SK-N-SH (cell line): Measurements from ENCODE around the gene PTPN13. TPM values are rescaled to one million over a fixed set of nuclear protein-coding genes. Genes with fewer than 3 reads are reported as not detected.

Source experiments
- CTCF ChIA-PET: fragments of 300-600, 350-600 bp; formaldehyde crosslinking; extraction: SDS; loops from one replicate; lab custom pipeline; 2021; lab: Yijun Ruan, JAX
- POLR2A ChIA-PET: fragments of 350-600 bp; sonication (Branson Sonifier 250); formaldehyde crosslinking; extraction: SDS; loops from one replicate; lab custom pipeline; 2020; ENCODE audit warnings: antibody characterized with exemption, inconsistent platforms; lab: Yijun Ruan, JAX
- DNase-seq: peaks from one replicate; pipeline ENCODE4 v3.0.0; 2012
- H2AFZ ChIP-seq: fragments of 200-600 bp; sonication (generic); 2 replicates; pipeline ENCODE4 v1.8.1; 2016; ENCODE audit warnings: antibody characterized with exemption, mild to moderate bottlenecking, low read depth
- H3F3A ChIP-seq: fragments of 200-600 bp; sonication (generic); replicated peaks from 2 replicates; pipeline ENCODE3; 2016; ENCODE audit warnings: antibody characterized with exemption, mild to moderate bottlenecking; ENCODE audit not compliant: insufficient read depth
- H3K27ac ChIP-seq, 2 experiments: fragments of 200-500 bp in 1 of 2; fragments of 200-600 bp in 1 of 2; sonication (Bioruptor generic) in 1 of 2; sonication (generic), shearing (Covaris generic) in 1 of 2; 2 replicates each; pipeline versions ENCODE4 v1.5.1 to v1.6.1; 2014 to 2016; ENCODE audit warnings: low read depth in 2 of 2, inconsistent platforms in 1 of 2, low read length in 1 of 2, mild to moderate bottlenecking in 1 of 2, mixed read lengths in 1 of 2
- H3K27me3 ChIP-seq: fragments of 200-600 bp; sonication (generic), shearing (Covaris generic); 2 replicates; pipeline ENCODE4 v1.6.1; 2016; ENCODE audit warnings: mixed run types; ENCODE audit not compliant: insufficient read depth
- H3K36me3 ChIP-seq, 2 experiments: fragments of 200-500 bp in 1 of 2; fragments of 200-600 bp in 1 of 2; sonication (Bioruptor generic) in 1 of 2; sonication (generic) in 1 of 2; replicated peaks in 1 of 2; 2 replicates each; pipeline versions ENCODE3 to v1.5.1; 2014 to 2016; ENCODE audit warnings: low read length in 1 of 2, mild to moderate bottlenecking in 1 of 2; ENCODE audit not compliant: insufficient read depth in 2 of 2, control insufficient read depth in 1 of 2
- H3K4me1 ChIP-seq, 2 experiments: fragments of 200-500 bp in 1 of 2; fragments of 200-600 bp in 1 of 2; sonication (Bioruptor generic) in 1 of 2; sonication (generic), shearing (Covaris generic) in 1 of 2; 2 replicates each; pipeline versions ENCODE4 v1.5.1 to v1.6.1; 2014 to 2016; ENCODE audit warnings: low read depth in 1 of 2, low read length in 1 of 2, mixed run types in 1 of 2; ENCODE audit not compliant: insufficient read depth in 2 of 2, control insufficient read depth in 1 of 2
- H3K4me2 ChIP-seq: fragments of 200-600 bp; sonication (generic), shearing (Covaris generic); 2 replicates; pipeline ENCODE4 v1.6.1; 2017; ENCODE audit warnings: mixed run types
- H3K4me3 ChIP-seq, 2 experiments: fragments of 200-500 bp in 1 of 2; fragments of 200-600 bp in 1 of 2; sonication (Bioruptor generic) in 1 of 2; sonication (generic), shearing (Covaris generic) in 1 of 2; 2 replicates each; pipeline versions ENCODE4 v1.5.1 to v1.8.1; 2014 to 2016; ENCODE audit warnings: low read depth in 2 of 2, inconsistent platforms in 1 of 2, low read length in 1 of 2, mild to moderate bottlenecking in 1 of 2, mixed read lengths in 1 of 2, moderate library complexity in 1 of 2
- H3K79me2 ChIP-seq: fragments of 200-600 bp; sonication (generic); 2 replicates; pipeline ENCODE4 v1.8.1; 2017; ENCODE audit warnings: mild to moderate bottlenecking; ENCODE audit not compliant: insufficient read depth
- H3K9ac ChIP-seq: fragments of 200-600 bp; sonication (generic); 2 replicates; pipeline ENCODE4 v1.6.1; 2017; ENCODE audit warnings: mixed run types
- H3K9me2 ChIP-seq: fragments of 200-600 bp; sonication (generic); 2 replicates; pipeline ENCODE4 v1.6.1; 2017; ENCODE audit warnings: mixed run types
- H3K9me3 ChIP-seq: fragments of 200-600 bp; sonication (generic); 2 replicates; pipeline ENCODE4 v1.6.1; 2017; ENCODE audit warnings: mixed run types, mild to moderate bottlenecking, moderate library complexity
- H4K20me1 ChIP-seq: fragments of 200-600 bp; sonication (generic); 2 replicates; pipeline ENCODE4 v1.6.1; 2017; ENCODE audit warnings: mild to moderate bottlenecking, mixed run types; ENCODE audit not compliant: insufficient read depth
- FOSL2 ChIP-seq: IDR thresholded peaks from 2 replicates; pipeline ENCODE4 v1.4.0; 2012; ENCODE audit warnings: low read depth, mild to moderate bottlenecking, moderate library complexity, borderline replicate concordance
- IRF3 ChIP-seq: fragments of 150-350 bp; IDR thresholded peaks from 2 replicates; pipeline ENCODE4 v1.6.1; 2016; ENCODE audit warnings: mild to moderate bottlenecking, low read depth, low read length
- MAX ChIP-seq: IDR thresholded peaks from 2 replicates; pipeline ENCODE4 v1.4.0; 2012; ENCODE audit warnings: low read depth
- MXI1 ChIP-seq: IDR thresholded peaks from 2 replicates; pipeline ENCODE4 v1.6.1; 2012; ENCODE audit warnings: mild to moderate bottlenecking, low read depth, low read length, improper control_type of control experiment
- RAD21 ChIP-seq: IDR thresholded peaks from 2 replicates; pipeline ENCODE4 v1.6.1; 2012; ENCODE audit warnings: mild to moderate bottlenecking, low read length
- TAF1 ChIP-seq: IDR thresholded peaks from 2 replicates; pipeline ENCODE4 v1.6.1; 2012; ENCODE audit warnings: low read depth, mild to moderate bottlenecking, low read length, moderate library complexity, borderline replicate concordance
- TCF12 ChIP-seq: IDR thresholded peaks from 2 replicates; pipeline ENCODE4 v1.4.0; 2012
- TEAD4 ChIP-seq: IDR thresholded peaks from 2 replicates; pipeline ENCODE4 v1.4.0; 2012; ENCODE audit warnings: mild to moderate bottlenecking, borderline replicate concordance; ENCODE audit not compliant: insufficient read depth
- USF1 ChIP-seq: IDR thresholded peaks from 2 replicates; pipeline ENCODE4 v1.4.0; 2012; ENCODE audit warnings: low read depth, borderline replicate concordance
- WGBS: methylation state at CpG from one replicate; pipeline ENCODE4 v1.1.6; 2017; ENCODE audit warnings: low lambda C conversion rate; 5-methylcytosine and 5-hydroxymethylcytosine counted together
- polyA plus RNA-seq, 3 experiments: library from polyadenylated mRNA; depleted of rRNA; stranded (reverse); fragments of >200 nt; gene quantifications; 2 replicates each; pipeline ENCODE4 v1.2.3, GENCODE V29; 2012

PTPN13 gene
- polyA plus RNA-seq, 1 of the 3 experiments (the other 2 are of a cell fraction), result 5.5 TPM

- TF ChIP-seq IRF3, result no peak
- peak; percentile 35 for TF ChIP-seq RAD21
- TF ChIP-seq TEAD4, result 0 out of 2 replicates have a peak, but pooled peaks have one; percentile 43
- TF ChIP-seq TCF12, result peak; percentile 92
Measured at GRCh38 chr4:86594559-86595425, 677 bp downstream of the PTPN13 start (continued).

GRCh38 chr4:86595426-86595805, 1.3 kb downstream of the PTPN13 start:
- Histone ChIP-seq H3K27ac (peak overlapping the region; percentile 72 to 85), H3K9me2 (no peaks in the 10 kb centered on the region), H3K9ac (peak overlapping the region; percentile 71), H3K27me3 (no peaks in the 10 kb centered on the region), H3K9me3 (no peaks in the 10 kb centered on the region), H3K36me3 (no peaks in the 10 kb centered on the region), H3K4me3 (peak overlapping the region; percentile 72 to 77), H3K4me1 (peaks cover 9 to 15% of the 10 kb centered on the region in 2 experiments), H3F3A (peaks cover 33% of the 10 kb centered on the region), H3K79me2 (peaks cover 37% of the 10 kb centered on the region), H2AFZ (peak overlapping the region; percentile 93), H4K20me1 (peaks cover 3% of the 10 kb centered on the region; the same call in 1 of the 2 replicates), H3K4me2 (peak overlapping the region; percentile 74)
- WGBS, result 9% methylated on average over 9 of the region's 9 CpGs
- CTCF ChIA-PET, result interaction anchor here (0.8 to 4.0 kb wide), 7 partner anchors 12 to 504 kb away, joined by 3 to 18 read pairs (median 4); no protein-coding TSS in a partner anchor
- POLR2A ChIA-PET, result no interaction called here
- no peak for TF ChIP-seq MAX
- TF ChIP-seq MXI1, result 0 out of 2 replicates have a peak, but pooled peaks have one; percentile 5
- peak; percentile 12 for DNase-seq

GRCh38 chr4:86596807-86597206, 2.7 kb downstream of the PTPN13 start:
- TF ChIP-seq TAF1 (no peak), USF1 (no peak), FOSL2 (0 out of 2 replicates have a peak, but pooled peaks have one; percentile 10)
- Histone ChIP-seq H3K9me3 (no peaks in the 10 kb centered on the region), H3K36me3 (no peaks in the 10 kb centered on the region), H3K9ac (no peak overlapping the region), H3K27ac (no peak overlapping the region; a peak in 1 of 4 replicates), H3F3A (peaks cover 33% of the 10 kb centered on the region), H3K27me3 (no peaks in the 10 kb centered on the region), H3K9me2 (no peaks in the 10 kb centered on the region), H2AFZ (no peak overlapping the region), H3K4me3 (no peak overlapping the region), H3K4me2 (no peak overlapping the region), H3K79me2 (peaks cover 39% of the 10 kb centered on the region), H3K4me1 (peaks cover 9 to 15% of the 10 kb centered on the region in 2 experiments), H4K20me1 (peaks cover 3% of the 10 kb centered on the region; the same call in 1 of the 2 replicates)
- POLR2A ChIA-PET, result no interaction called here
- WGBS, result 70% methylated on average over 2 of the region's 2 CpGs
- DNase-seq, result no peak
- CTCF ChIA-PET, result interaction anchor here (1.4 to 4.0 kb wide), 4 partner anchors 11 to 298 kb away, joined by 3 to 15 read pairs (median 6); no protein-coding TSS in a partner anchor
